ENCODE data around the gene CLK3. TPM values are rescaled to one million over a fixed set of nuclear protein-coding genes. Genes with fewer than 3 reads are reported as not detected.

The CLK3 gene
- total RNA-seq, result 164 and 176 TPM in 2 replicates
- 82.3 TPM for total RNA-seq (2013)
- polyA plus RNA-seq, result 350 and 541 TPM in 2 replicates
- 178 and 322 TPM in 2 replicates for polyA minus RNA-seq

DNA sequence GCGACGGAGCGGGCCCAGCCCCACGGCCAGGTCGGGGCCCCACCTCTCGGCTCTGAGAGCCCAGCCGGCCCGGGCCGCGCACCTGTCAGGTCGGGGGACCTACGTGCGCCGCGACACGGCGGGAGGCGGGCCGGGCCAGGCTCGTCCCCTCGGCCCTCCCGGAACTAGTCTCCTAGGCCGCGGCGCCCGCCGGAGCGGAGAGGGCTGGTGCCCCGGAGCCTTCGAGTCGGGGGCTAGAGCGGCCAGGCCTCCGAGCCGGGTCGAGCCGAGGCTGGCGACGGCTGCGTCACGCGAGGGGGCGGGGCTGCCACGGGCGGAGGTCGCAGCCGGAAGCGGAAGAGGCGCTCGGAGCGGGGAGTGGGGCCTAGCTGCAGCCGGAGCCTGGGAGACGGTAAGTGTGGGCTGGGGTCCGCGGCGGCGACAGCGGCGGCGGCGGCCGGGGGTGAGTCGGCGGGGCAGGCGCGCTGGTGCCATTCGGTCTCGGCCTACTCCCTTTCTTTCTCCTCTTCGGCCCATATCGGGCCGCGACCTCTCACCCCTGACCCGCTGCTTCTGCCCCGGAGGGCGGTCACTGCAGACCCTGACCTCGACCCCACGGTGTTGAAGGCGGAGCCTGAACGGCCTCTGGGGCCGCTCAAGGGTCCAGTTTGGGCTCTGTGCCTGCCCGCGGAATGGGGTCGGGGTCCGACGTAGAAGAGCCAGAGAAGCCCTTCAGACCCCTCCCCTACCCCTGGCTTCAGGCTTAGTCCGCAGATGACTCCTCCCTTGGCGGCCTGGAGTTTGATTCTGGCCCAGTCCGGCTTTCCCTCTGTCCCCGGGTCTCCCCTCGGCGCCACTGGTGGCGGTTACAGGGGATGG is at the start of gene CLK3:
Gene CLK3, plus strand, starts transcription at position 329 of the 858 bp plus-strand sequence. CDS start 3,361 bp downstream, outside the sequence.
- peaks cover 56% of the 10 kb centered on the region for H3K79me2 ChIP-seq (ENCODE audit: control insufficient read depth, insufficient read depth, low read length)
- POLR2A ChIA-PET, result interaction anchor here (1.3 to 1.8 kb wide), 5 partner anchors 11 to 172 kb away, joined by 4 to 12 read pairs (median 4); partner anchors contain the start of gene ARID3B
- peak within 1 kb of the TSS; percentile 99 for H3K4me2 ChIP-seq (replicated peaks; ENCODE audit: low read depth, low read length, poor library complexity, severe bottlenecking)
- no peaks in the 10 kb centered on the region for H3K9me3 Mint-ChIP-seq (ENCODE audit: insufficient read depth)
- ATAC-seq (ENCODE audit: low read depth) (peak; percentile 80), DNase-seq (peak; percentile 96)
- H3K27me3 ChIP-seq (replicated peaks in 1 of 4; ENCODE audit: control extremely low read depth in 1 of 4, control insufficient read depth in 3 of 4, insufficient read depth in 4 of 4, low read length in 3 of 4), result no peaks in the 10 kb centered on the region
- CTCF ChIA-PET, result interaction anchor here (0.7 to 17.8 kb wide), 5 partner anchors 17 to 335 kb away, joined by 3 to 371 read pairs (median 3); no protein-coding TSS in a partner anchor
- no peaks in the 10 kb centered on the region for H3K27me3 Mint-ChIP-seq
- TF ChIP-seq, protein P1, sequence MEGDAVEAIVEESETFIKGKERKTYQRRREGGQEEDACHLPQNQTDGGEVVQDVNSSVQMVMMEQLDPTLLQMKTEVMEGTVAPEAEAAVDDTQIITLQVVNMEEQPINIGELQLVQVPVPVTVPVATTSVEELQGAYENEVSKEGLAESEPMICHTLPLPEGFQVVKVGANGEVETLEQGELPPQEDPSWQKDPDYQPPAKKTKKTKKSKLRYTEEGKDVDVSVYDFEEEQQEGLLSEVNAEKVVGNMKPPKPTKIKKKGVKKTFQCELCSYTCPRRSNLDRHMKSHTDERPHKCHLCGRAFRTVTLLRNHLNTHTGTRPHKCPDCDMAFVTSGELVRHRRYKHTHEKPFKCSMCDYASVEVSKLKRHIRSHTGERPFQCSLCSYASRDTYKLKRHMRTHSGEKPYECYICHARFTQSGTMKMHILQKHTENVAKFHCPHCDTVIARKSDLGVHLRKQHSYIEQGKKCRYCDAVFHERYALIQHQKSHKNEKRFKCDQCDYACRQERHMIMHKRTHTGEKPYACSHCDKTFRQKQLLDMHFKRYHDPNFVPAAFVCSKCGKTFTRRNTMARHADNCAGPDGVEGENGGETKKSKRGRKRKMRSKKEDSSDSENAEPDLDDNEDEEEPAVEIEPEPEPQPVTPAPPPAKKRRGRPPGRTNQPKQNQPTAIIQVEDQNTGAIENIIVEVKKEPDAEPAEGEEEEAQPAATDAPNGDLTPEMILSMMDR (IDR thresholded peaks at IDR 0.05), result no peak
- TF ChIP-seq EZH2 (IDR thresholded peaks at IDR 0.05; ENCODE audit: borderline replicate concordance, insufficient read depth, low read depth, low read length, poor library complexity, severe bottlenecking), result no peak
- peak within 1 kb of the TSS; percentile 92 for H3K4me3 Mint-ChIP-seq
- peaks cover 0 to 24% of the 10 kb centered on the region in 2 experiments for H3K36me3 ChIP-seq (replicated peaks in 1 of 2; ENCODE audit: control extremely low read depth in 1 of 2, control insufficient read depth in 1 of 2, extremely low read depth in 1 of 2, insufficient read depth in 2 of 2, low read length in 1 of 2)
- peaks cover 50% of the 10 kb centered on the region for H4K20me1 ChIP-seq (ENCODE audit: control insufficient read depth, insufficient read depth, low read length, poor library complexity, severe bottlenecking)
- peak within 1 kb of the TSS; percentile 99 for H3K27ac ChIP-seq (ENCODE audit: low read length in 2 of 2)
- H3K9ac ChIP-seq (ENCODE audit: low read length), result peak within 1 kb of the TSS; percentile 100
- H3K27ac Mint-ChIP-seq, result peak within 1 kb of the TSS; percentile 97
- peaks cover 37% of the 10 kb centered on the region for H3K4me1 Mint-ChIP-seq
- H3K9me3 ChIP-seq (ENCODE audit: control extremely low read depth in 1 of 3, control insufficient read depth in 2 of 3, insufficient read depth in 1 of 3, low read length in 2 of 3), result no peaks in the 10 kb centered on the region
- H3K4me3 ChIP-seq (ENCODE audit: control extremely low read depth in 1 of 5, extremely low read depth in 1 of 5, insufficient read depth in 1 of 5, low read depth in 2 of 5, low read length in 4 of 5), result peak within 1 kb of the TSS; percentile 50 to 100 (median 100)
- H2AFZ ChIP-seq (ENCODE audit: insufficient read depth, low read depth, low read length, poor library complexity, severe bottlenecking), result peak within 1 kb of the TSS; percentile 85
- intact Hi-C loops (cut with micrococcal nuclease), result loop anchor here (1.0 to 5.0 kb wide), 5 partner anchors 154 to 837 kb away; partner anchors contain the start of genes COX5A, PPCDC, SIN3A and UBL7
- under 1% methylated on average over 85 of the region's 91 CpGs for WGBS (ENCODE audit: insufficient coverage)
- H3K4me1 ChIP-seq (ENCODE audit: control insufficient read depth in 2 of 2, insufficient read depth in 2 of 2, low read length in 2 of 2), result peaks cover 18 to 39% of the 10 kb centered on the region in 2 donors
